ENCODE data around the gene FAM229B. TPM values are rescaled to one million over a fixed set of nuclear protein-coding genes. Genes with fewer than 3 reads are reported as not detected.
"Not testable (repeated sequence)": the region's sequence is repeated elsewhere in the genome, so short reads cannot be mapped to it uniquely, and the experiment has no call there.

FAM229B gene
- 10 to 100 TPM; 45.7 to 58.9 (median 46.8) TPM for polyA plus RNA-seq (ENCODE audit: insufficient read length in 4 of 4)

GRCh38 chr6:112087136-112087911, at the start of gene FAM229B, which contains the start of gene TUBE1:
FAM229B (plus strand) TSS chr6:112087591; CDS start chr6:112099284, 11,693 bp downstream.
TUBE1 (minus strand) TSS chr6:112087482; CDS start chr6:112087434, 48 bp downstream.
- DNase-seq (ENCODE audit: low read depth in 4 of 4, low spot score in 3 of 4): peak; percentile 86 to 92 (median 87)

GRCh38 chr6:112037783-112038216, 49.6 kb upstream of the FAM229B start:
- no peak for DNase-seq (ENCODE audit: low read depth in 4 of 4, low spot score in 3 of 4)

DNA sequence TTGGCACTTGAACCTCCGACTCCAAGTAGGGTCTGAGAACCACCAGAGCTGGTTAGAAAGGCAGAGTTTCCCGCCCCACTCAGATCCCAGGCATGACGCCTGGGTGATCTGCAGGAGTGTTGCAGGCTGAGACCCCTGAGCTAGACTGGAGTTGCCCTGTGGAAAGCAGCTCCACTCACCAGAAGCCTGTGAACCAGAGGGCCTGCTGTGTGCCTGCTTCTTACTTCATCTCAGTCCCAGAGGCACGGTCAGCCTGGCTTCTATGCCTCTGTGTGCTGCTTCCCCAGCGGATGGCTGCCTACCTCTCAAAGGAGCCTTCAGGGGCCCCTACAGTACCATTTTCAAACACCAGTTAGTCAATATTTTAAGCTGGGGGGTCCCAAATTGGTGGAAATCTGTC, 49.1 kb upstream of the FAM229B start:
- no peak for DNase-seq (ENCODE audit: low read depth in 4 of 4, low spot score in 3 of 4)

DNA sequence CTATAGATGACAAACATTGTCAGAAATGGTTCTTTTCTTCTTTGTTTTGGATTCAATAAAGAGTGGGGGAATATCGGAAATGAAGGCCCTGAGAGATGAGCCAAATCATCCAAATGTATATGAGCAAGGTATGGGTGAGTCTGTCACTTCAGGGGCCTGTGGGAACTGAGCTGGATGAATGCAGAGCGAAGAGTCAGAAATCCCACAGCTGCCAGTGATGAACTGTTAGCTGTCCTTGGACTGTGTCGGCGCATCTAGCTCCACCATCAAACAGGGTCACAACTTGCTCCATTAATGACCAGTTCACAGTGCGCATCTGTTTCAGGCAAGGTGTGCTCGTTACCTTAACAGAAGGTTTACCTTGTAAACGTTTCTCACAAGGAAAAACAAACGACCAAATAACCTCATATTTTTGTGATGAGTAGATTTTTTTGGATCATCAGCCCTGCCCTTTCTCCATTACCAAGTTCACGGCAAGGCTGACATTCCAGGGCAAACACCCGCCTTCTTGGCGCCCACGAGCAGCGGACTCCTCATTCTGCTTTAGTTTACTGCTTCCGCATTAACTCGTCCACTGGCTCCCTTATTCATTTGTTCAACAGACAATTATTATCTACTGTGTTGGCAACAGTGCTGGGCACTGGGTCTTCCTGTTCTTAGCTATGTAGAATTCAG, 48.5 kb upstream of the FAM229B start:
- DNase-seq (ENCODE audit: low read depth in 4 of 4, low spot score in 3 of 4): no peak

DNA sequence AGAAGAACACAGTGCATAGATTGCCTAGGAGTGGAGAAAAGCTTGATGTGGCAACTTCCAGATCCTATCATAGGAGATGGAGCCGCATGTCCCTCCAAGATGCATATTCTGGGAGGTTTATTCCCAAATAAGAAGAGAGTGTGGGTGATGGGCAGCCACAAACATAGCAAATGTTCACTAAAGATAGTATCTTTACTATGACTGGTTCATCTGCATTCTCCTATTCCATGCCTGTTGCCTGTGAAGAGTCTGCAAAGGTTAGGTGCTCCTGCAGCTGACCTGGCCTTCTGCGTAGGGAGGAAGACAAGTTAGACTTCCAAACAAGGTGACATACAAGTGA, 48.0 kb upstream of the FAM229B start:
- no peak for DNase-seq (ENCODE audit: low read depth in 4 of 4, low spot score in 3 of 4)

DNA sequence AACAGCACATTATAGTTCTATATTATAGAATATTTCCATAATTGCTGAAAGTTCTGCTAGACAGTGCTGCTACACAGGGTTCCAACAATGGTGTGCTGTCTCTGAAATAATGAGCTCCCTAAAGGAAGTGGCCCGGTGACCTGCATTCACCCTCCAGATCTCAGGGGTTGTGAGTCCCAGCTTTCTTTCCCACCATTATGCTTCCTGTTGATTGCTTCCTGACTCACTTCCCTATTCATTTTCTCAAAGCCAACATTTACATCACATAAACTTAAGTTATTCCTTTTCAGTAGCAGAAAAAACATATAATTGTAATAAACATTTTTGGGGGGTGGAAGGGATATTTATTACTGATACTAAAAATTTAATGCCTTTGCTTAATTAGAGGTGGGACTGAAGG, 46.4 kb upstream of the FAM229B start:
- DNase-seq (ENCODE audit: low read depth in 4 of 4, low spot score in 3 of 4): no peak

DNA sequence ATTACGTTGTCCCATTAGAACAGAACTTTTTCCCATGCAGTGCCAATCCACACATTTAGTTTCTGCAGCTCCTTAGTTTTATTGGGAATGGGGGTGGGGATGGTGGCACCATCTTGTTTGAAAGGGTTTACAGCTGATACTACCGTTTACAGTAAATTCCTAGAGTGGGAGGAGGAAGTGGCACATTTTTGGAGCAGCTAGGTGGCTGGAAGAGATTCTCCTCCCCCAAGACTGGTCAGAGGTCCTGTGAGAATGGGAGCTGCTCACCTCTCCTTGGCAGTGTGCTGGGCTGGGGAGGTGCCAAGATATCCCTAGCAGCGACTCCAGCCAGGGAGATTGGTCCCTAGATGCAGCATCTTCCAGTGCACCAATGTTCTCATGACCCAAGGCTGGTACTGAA, 45.9 kb upstream of the FAM229B start:
- no peak for DNase-seq (ENCODE audit: low read depth in 4 of 4, low spot score in 3 of 4)

DNA sequence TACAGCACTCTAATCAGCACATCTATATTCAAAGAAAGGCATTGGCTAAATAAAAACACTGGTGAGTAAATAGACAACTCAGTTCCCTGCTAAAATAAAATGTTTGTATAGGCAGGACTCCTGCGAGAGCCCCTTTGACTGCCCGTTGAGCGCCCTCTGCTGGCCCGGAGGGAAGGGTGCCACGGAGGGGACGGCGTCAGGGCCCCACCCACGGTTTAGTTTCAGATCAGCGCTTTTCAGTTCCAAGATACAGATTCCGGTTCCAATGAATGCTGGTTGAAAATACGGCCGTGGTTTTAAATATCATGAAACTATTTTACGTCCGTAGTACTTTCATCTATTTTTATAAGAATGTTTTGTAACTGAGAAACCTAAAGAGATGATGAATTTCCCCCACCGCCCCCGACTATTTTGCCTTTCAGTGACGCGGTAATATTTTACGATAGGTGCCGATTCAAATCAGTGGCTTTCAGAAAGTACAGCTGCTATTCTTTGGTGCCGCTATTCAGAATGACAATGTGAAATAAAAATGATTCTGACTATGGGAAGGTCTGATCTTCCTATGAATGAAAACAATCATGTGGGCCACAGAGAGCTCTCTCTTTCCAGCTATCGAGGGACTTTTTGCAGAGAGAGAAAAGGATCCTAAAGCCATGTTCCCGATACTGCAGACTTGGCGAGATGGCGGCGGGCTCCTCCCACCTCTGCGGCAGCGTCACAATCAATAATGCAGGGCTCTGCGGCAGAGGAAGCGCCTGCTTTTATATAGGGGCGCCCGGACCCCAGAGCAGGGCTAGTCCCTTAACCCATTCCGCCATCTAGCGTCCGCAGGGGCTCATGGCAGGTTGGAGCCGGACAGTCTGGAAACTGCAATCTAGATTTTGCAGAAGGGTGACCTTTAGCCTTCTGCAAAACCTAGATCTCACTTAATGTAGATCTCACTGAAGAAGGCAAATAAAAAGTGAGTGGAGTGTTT, 44.1 kb upstream of the FAM229B start:
- DNase-seq (ENCODE audit: low read depth in 4 of 4, low spot score in 3 of 4): peak; percentile 82 to 87 (median 85)

- DNase-seq (ENCODE audit: low read depth in 4 of 4, low spot score in 3 of 4): no peak
Measured at GRCh38 chr6:112044196-112044595, 43.2 kb upstream of the FAM229B start.

DNA sequence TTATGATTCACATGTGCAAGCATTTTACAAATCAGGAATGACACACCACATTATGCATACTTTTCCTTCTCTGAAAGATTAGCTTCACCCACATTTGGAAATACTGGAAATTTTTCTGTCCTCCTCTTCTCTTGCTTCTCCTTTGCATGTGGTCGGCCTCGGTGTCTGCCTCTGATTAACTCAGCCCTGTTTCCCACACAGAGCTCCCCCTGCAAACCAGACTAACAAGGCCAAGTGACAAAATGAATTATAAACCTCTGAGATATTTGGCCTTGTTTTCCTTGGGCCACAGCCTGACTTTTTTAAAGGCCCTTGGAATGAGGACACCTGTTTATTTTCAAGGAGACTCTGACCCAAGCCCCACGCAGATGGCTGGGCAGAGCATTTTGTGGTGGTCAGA, 42.5 kb upstream of the FAM229B start:
- DNase-seq (ENCODE audit: low read depth in 4 of 4, low spot score in 3 of 4): no peak

- not testable (repeated sequence) for DNase-seq (ENCODE audit: low read depth in 4 of 4, low spot score in 3 of 4)
Measured at GRCh38 chr6:112047523-112047922, 39.9 kb upstream of the FAM229B start.

- no peak for DNase-seq (ENCODE audit: low read depth in 4 of 4, low spot score in 3 of 4)
Measured at GRCh38 chr6:112049026-112049799, 38.2 kb upstream of the FAM229B start.

DNA sequence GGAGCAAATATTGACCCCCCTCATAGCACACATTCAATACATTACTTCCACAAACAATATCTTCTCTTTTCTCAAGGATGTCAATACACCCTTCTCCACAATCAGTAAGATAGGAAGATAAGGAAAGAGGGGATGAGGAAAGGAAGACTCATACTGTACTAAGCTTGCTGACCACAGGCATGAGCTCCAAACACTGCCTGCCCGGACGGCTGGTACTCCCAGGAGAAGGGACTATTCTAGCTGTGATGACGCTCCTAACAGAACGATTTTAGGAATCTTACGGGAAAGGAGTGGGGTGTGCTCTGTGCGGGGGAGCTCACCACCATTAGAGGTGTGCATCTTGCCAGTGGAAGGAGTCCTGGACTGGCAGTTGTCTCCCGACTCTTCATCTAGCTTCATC, 37.4 kb upstream of the FAM229B start:
- DNase-seq (ENCODE audit: low read depth in 4 of 4, low spot score in 3 of 4): no peak

- no peak for DNase-seq (ENCODE audit: low read depth in 4 of 4, low spot score in 3 of 4)
Measured at GRCh38 chr6:112050429-112050828, 37.0 kb upstream of the FAM229B start.

DNA sequence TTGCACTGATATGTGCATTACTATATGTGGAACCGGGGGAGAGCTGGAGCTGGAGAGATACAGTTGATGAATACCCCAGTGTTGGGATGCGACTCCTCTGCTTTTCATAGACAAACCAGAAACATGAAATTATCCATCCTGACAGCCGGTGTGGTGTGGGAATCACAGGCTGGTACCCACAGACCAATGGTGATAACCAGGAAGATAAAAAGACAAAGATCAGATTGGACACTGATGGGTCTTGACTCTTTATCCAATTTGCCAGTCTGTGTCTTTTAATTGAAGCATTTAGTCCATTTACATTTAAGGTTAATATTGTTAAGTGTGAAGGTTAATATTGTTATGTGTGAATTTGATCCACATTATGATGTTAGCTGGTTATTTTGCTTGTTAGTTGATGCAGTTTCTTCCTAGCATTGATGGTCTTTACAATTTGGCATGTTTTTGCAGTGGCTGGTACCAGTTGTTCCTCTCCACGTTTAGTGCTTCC, 36.1 kb upstream of the FAM229B start:
- not testable (repeated sequence) for DNase-seq (ENCODE audit: low read depth in 4 of 4, low spot score in 3 of 4)

- no peak for DNase-seq (ENCODE audit: low read depth in 4 of 4, low spot score in 3 of 4)
Measured at GRCh38 chr6:112054001-112054400, 33.4 kb upstream of the FAM229B start, which contains the start of gene CCN6. CCN6 (plus strand) TSS chr6:112054104; CDS start chr6:112054358, 254 bp downstream.

GRCh38 chr6:112054555-112055190, 32.7 kb upstream of the FAM229B start:
- DNase-seq (ENCODE audit: low read depth in 4 of 4, low spot score in 3 of 4): no peak

DNA sequence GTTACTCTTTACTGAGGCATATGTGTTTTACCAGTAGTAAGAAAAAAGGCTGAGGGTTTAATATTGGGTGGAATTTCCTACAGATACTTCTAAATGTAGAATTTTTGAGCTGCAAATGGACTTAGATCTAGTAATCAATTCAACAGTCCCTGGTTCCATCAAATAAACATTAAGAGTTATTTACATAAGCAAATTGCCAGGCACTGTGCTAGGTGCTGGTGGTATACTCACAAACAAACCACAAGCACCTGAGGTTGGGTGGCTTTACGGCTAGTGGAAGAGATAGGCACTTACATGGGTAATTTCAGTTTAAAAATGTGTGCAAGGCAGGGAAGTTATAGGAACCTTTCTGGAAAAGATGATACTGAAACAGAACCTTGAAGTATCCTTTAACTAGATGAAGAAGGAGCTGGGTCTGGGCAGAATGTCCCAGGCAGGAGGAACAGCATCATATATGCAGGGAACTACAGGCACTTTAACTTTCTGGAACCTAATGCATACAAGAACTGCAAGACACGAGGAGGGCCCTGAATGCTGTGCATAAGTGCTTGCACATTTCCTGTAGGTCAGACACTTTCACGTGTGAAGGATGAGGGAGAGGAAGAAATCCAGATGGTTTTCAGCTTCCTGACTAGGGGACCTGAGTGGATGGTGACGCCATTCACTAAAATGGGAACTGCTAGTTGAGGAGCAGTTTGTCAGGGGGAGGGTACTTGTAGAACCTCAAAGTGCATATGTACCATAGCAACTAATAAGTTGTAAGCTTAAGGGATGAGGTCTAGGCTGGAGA, 29.0 kb upstream of the FAM229B start:
- no peak for DNase-seq (ENCODE audit: low read depth in 4 of 4, low spot score in 3 of 4)

All from right renal pelvis (tissue), 4 donors.